HepG2 (cell line): ENCODE results near the gene MPZL3. TPM values are rescaled to one million over a fixed set of nuclear protein-coding genes. Genes with fewer than 3 reads are reported as not detected.
A peak's percentile ranks its signal among the peaks of the same experiment; 100 is the strongest.

Source experiments
- ARHGAP35 ChIP-seq: sonication (generic); formaldehyde crosslinking; IDR thresholded peaks from 2 replicates; pipeline ENCODE4 v1.9.0; 2022; ENCODE audit warnings: mild to moderate bottlenecking, inconsistent platforms, moderate library complexity, missing genetic modification reagents, borderline replicate concordance
- BCL6 ChIP-seq: IDR thresholded peaks from 2 replicates; pipeline ENCODE4 v1.6.1; 2016; ENCODE audit warnings: missing genetic modification reagents, missing compliant biosample characterization
- ETV6 ChIP-seq: sonication (generic); formaldehyde crosslinking; conservative IDR thresholded peaks from 2 replicates; pipeline ENCODE4 v1.4.0; 2020; ENCODE audit warnings: missing genetic modification reagents
- FOSL2 ChIP-seq: sonication (generic); formaldehyde crosslinking; IDR thresholded peaks from 2 replicates; pipeline ENCODE4 v1.4.0; 2020; ENCODE audit warnings: missing genetic modification reagents
- FOXP1 ChIP-seq, 2 experiments: fragments of 450-650 bp in 1 of 2; IDR thresholded peaks; 2 replicates each; pipeline ENCODE4 v1.6.1; 2017 to 2018; ENCODE audit warnings: antibody characterized with exemption in 1 of 2
- GATAD2A ChIP-seq: IDR thresholded peaks from 2 replicates; pipeline ENCODE4 v1.6.1; 2016
- HMGA1 ChIP-seq: sonication (generic); formaldehyde crosslinking; conservative IDR thresholded peaks from 2 replicates; pipeline ENCODE4 v1.4.0; 2020; ENCODE audit warnings: missing genetic modification reagents
- MBNL3 ChIP-seq: fragments of 250-450 bp; sonication (Bioruptor Pico); conservative IDR thresholded peaks from 2 replicates; pipeline ENCODE4 v1.8.0; 2022; ENCODE audit warnings: mild to moderate bottlenecking, inconsistent platforms
- NFIB ChIP-seq: sonication (generic); formaldehyde crosslinking; IDR thresholded peaks from 2 replicates; pipeline ENCODE4 v1.9.0; 2021; ENCODE audit warnings: missing genetic modification reagents, mild to moderate bottlenecking, borderline replicate concordance
- PATZ1 ChIP-seq: sonication (generic); formaldehyde crosslinking; IDR thresholded peaks from 2 replicates; pipeline ENCODE4 v1.4.0; 2020; ENCODE audit warnings: missing genetic modification reagents
- SAP130 ChIP-seq: IDR thresholded peaks from 2 replicates; pipeline ENCODE4 v1.6.1; 2016; ENCODE audit warnings: low read depth
- SP5 ChIP-seq: IDR thresholded peaks from 2 replicates; pipeline ENCODE4 v1.6.1; 2016; ENCODE audit warnings: low read depth, borderline replicate concordance
- STAG1 ChIP-seq: sonication (generic); formaldehyde crosslinking; IDR thresholded peaks from 2 replicates; pipeline ENCODE4 v1.4.0; 2020; ENCODE audit warnings: missing genetic modification reagents
- TOPORS ChIP-seq: sonication (generic); formaldehyde crosslinking; IDR thresholded peaks from 2 replicates; pipeline ENCODE4 v1.8.0; 2023; ENCODE audit warnings: mild to moderate bottlenecking, missing genetic modification reagents
- ZNF275 ChIP-seq: sonication (generic); formaldehyde crosslinking; IDR thresholded peaks from 2 replicates; pipeline ENCODE4 v1.8.0; 2022; ENCODE audit warnings: missing genetic modification reagents, mild to moderate bottlenecking, inconsistent platforms, borderline replicate concordance
- ZNF501 ChIP-seq: sonication (generic); formaldehyde crosslinking; IDR thresholded peaks from 2 replicates; pipeline ENCODE4 v1.5.1; 2020; ENCODE audit warnings: mild to moderate bottlenecking, moderate library complexity, missing genetic modification reagents
- ZNF607 ChIP-seq: sonication (generic); formaldehyde crosslinking; IDR thresholded peaks from 2 replicates; pipeline ENCODE4 v1.5.1; 2020; ENCODE audit warnings: missing genetic modification reagents, mild to moderate bottlenecking, borderline replicate concordance
- ZNF614 ChIP-seq: IDR thresholded peaks from 2 replicates; pipeline ENCODE4 v1.6.1; 2018; ENCODE audit warnings: missing biosample characterization, missing genetic modification reagents, inconsistent platforms, borderline replicate concordance
- ZNF747 ChIP-seq: sonication (generic); formaldehyde crosslinking; IDR thresholded peaks from 2 replicates; pipeline ENCODE4 v1.8.1; 2023; ENCODE audit warnings: missing genetic modification reagents, mild to moderate bottlenecking, borderline replicate concordance
- ZNF891 ChIP-seq: sonication (generic); formaldehyde crosslinking; IDR thresholded peaks from 2 replicates; pipeline ENCODE4 v1.5.0; 2020; ENCODE audit warnings: mild to moderate bottlenecking, missing genetic modification reagents
- polyA plus RNA-seq, 8 experiments: library from polyadenylated mRNA; depleted of rRNA in 3 of 8; stranded (reverse) in 7 of 8; unstranded in 1 of 8; fragments of >200 nt; fragmentation: Illumina TruSeq in 4 of 8; extraction: Trizol in 4 of 8; gene quantifications; 2 replicates each; pipeline versions ENCODE4 v1.2.1 to v1.2.3, GENCODE V29; 2011 to 2016; ENCODE audit warnings: low read depth in 4 of 8, missing spikeins in 1 of 8, mixed read lengths in 1 of 8; ENCODE audit not compliant: insufficient read depth in 1 of 8
- total RNA-seq, 5 experiments: library from RNA; depleted of rRNA; stranded (reverse); fragments of >200 nt; fragmentation: Illumina TruSeq; extraction: Trizol; gene quantifications; 2 replicates each; pipeline ENCODE4 v1.2.3, GENCODE V29; 2016; ENCODE audit warnings: low read depth in 1 of 5
- TF ChIP-seq, protein P1 (sequence below): sonication (generic); formaldehyde crosslinking; IDR thresholded peaks from 2 replicates; pipeline ENCODE4 v1.5.0; 2020; ENCODE audit warnings: mild to moderate bottlenecking, missing genetic modification reagents, moderate library complexity
- TF ChIP-seq, protein P2 (sequence below): IDR thresholded peaks from 2 replicates; pipeline ENCODE4 v1.6.1; 2012; ENCODE audit warnings: low read length, improper control_type of control experiment
- TF ChIP-seq, protein P3 (sequence below): sonication (generic); formaldehyde crosslinking; IDR thresholded peaks from 2 replicates; pipeline ENCODE4 v1.8.1; 2023; ENCODE audit warnings: mild to moderate bottlenecking, moderate library complexity, missing genetic modification reagents

Gene MPZL3
- total and polyA plus RNA-seq, 2 of the 13 experiments (the other 11 are each of a cell fraction or from before 2014, with no cell fraction given): 5.3 to 9.3 TPM

DNA sequence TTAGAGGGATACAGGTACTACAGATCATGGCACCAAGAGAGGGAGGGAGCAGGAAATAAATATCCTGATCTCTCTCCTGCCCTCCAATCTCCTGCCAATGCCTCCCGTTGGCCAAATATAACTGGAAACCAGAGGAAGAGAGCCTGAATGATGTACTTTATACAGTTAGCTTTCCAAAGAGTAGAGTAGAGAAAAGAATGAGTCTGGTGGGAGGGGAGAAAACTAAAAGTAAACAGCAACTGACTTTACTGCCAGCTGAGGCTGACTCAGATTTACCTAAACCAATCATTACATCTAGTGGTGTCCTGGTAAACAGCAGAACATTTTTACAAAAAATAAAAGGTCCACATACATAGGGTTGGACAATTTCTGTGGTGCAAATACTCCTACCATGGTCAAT, 5.1 kb downstream of the MPZL3 start (continued):
- no peak for TF ChIP-seq ZNF747 (CRISPR knock-in tag)
- no peak for TF ChIP-seq ZNF275
- no peak for TF ChIP-seq ZNF607
- TF ChIP-seq BCL6: no peak
- no peak for TF ChIP-seq PATZ1 (CRISPR knock-in tag)
- TF ChIP-seq TOPORS (CRISPR knock-in tag): no peak
- no peak for TF ChIP-seq ARHGAP35 (CRISPR knock-in tag)
- TF ChIP-seq FOXP1 (IDR thresholded peaks at IDR 0.05): no peak
- TF ChIP-seq FOXP1 (CRISPR knock-in tag; IDR thresholded peaks at IDR 0.05): peak; percentile 62
- TF ChIP-seq STAG1 (CRISPR knock-in tag): peak; percentile 16
- TF ChIP-seq, protein P1, sequence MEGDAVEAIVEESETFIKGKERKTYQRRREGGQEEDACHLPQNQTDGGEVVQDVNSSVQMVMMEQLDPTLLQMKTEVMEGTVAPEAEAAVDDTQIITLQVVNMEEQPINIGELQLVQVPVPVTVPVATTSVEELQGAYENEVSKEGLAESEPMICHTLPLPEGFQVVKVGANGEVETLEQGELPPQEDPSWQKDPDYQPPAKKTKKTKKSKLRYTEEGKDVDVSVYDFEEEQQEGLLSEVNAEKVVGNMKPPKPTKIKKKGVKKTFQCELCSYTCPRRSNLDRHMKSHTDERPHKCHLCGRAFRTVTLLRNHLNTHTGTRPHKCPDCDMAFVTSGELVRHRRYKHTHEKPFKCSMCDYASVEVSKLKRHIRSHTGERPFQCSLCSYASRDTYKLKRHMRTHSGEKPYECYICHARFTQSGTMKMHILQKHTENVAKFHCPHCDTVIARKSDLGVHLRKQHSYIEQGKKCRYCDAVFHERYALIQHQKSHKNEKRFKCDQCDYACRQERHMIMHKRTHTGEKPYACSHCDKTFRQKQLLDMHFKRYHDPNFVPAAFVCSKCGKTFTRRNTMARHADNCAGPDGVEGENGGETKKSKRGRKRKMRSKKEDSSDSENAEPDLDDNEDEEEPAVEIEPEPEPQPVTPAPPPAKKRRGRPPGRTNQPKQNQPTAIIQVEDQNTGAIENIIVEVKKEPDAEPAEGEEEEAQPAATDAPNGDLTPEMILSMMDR (CRISPR knock-in tag): peak; percentile 37
- TF ChIP-seq, protein P2, sequence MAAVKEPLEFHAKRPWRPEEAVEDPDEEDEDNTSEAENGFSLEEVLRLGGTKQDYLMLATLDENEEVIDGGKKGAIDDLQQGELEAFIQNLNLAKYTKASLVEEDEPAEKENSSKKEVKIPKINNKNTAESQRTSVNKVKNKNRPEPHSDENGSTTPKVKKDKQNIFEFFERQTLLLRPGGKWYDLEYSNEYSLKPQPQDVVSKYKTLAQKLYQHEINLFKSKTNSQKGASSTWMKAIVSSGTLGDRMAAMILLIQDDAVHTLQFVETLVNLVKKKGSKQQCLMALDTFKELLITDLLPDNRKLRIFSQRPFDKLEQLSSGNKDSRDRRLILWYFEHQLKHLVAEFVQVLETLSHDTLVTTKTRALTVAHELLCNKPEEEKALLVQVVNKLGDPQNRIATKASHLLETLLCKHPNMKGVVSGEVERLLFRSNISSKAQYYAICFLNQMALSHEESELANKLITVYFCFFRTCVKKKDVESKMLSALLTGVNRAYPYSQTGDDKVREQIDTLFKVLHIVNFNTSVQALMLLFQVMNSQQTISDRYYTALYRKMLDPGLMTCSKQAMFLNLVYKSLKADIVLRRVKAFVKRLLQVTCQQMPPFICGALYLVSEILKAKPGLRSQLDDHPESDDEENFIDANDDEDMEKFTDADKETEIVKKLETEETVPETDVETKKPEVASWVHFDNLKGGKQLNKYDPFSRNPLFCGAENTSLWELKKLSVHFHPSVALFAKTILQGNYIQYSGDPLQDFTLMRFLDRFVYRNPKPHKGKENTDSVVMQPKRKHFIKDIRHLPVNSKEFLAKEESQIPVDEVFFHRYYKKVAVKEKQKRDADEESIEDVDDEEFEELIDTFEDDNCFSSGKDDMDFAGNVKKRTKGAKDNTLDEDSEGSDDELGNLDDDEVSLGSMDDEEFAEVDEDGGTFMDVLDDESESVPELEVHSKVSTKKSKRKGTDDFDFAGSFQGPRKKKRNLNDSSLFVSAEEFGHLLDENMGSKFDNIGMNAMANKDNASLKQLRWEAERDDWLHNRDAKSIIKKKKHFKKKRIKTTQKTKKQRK: no peak
- no peak for TF ChIP-seq HMGA1 (CRISPR knock-in tag)
- TF ChIP-seq ETV6: no peak
- 0 out of 2 replicates have a peak, but pooled peaks have one; percentile 31 for TF ChIP-seq SP5 (CRISPR knock-in tag)
- TF ChIP-seq SAP130 (CRISPR knock-in tag): peak; percentile 54
- TF ChIP-seq FOSL2 (CRISPR knock-in tag): peak; percentile 57
- no peak for TF ChIP-seq NFIB (CRISPR knock-in tag)
- no peak for TF ChIP-seq ZNF891 (CRISPR knock-in tag)
- TF ChIP-seq, protein P3, sequence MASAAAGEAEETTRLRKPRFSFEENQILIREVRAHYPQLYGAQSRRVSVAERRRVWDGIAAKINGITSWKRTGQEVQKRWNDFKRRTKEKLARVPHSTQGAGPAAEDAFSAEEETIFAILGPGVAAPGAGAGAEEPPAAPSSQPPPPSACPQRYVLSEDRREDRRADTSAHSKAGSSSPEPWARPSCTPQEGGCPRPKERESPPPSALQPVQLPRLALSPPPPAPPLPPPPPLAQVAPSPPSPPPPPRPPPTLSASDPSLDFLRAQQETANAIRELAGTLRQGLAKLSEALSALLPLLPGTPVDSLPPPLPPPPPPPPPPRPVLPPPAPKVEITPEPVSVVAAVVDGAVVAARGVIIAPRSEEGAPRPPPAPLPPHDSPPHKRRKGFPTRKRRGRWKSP (CRISPR knock-in tag): no peak
- no peak for TF ChIP-seq ZNF501
- peak; percentile 34; the same call in 1 of the 2 replicates for TF ChIP-seq GATAD2A (CRISPR knock-in tag)
- TF ChIP-seq ZNF614 (CRISPR knock-in tag): 0 out of 2 replicates have a peak, but pooled peaks have one; percentile 44
- no peak for TF ChIP-seq MBNL3
